ENCODE data around the gene MCRS1.
A peak's percentile ranks its signal among the peaks of the same experiment; 100 is the strongest.
"Not testable (repeated sequence)": the region's sequence is repeated elsewhere in the genome, so short reads cannot be mapped to it uniquely, and the experiment has no call there.

Gene MCRS1

GRCh38 chr12:49541140-49541861, 26.6 kb downstream of the MCRS1 start:
- DNase-seq (ENCODE audit: low read depth): no peak

DNA sequence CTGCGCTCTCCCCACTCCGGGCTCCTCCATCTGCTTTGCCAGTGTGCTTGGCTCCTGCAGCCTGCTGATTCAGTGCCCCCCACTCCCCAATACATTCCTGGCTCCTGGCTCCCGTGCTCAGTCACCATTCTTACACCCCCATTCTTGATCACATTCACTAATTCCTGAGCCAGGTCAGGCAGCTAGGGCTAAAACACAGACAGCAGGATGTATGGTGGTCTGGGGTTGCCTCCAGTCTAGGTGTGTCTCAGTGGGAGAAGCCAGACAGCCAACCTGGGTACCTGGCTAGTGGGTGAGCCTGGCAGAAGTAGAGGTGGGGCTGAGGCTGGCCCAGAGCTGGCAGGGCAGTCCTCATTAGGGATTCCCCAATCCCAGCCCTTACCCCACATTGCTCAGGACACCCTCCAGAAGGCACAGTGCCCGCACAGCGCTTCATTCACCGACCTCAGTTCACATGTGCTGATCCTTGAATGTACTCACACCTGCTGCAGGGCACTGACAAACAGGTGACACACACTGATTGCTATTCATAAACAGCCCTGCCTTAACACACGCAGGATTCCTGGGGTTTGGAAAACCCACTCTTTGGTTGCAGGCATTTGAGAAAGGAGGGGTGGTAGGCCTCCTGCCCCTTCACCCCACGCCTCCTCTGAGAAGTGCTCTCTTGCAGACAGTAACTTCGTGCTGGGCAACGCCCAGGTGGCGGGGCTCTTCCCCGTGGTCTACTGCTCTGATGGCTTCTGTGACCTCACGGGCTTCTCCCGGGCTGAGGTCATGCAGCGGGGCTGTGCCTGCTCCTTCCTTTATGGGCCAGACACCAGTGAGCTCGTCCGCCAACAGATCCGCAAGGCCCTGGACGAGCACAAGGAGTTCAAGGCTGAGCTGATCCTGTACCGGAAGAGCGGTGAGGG, 27.5 kb downstream of the MCRS1 start:
- no peak for DNase-seq (ENCODE audit: low read depth)

- DNase-seq (ENCODE audit: low read depth): no peak
Observed at GRCh38 chr12:49539406-49540228, 28.3 kb downstream of the MCRS1 start.

DNA sequence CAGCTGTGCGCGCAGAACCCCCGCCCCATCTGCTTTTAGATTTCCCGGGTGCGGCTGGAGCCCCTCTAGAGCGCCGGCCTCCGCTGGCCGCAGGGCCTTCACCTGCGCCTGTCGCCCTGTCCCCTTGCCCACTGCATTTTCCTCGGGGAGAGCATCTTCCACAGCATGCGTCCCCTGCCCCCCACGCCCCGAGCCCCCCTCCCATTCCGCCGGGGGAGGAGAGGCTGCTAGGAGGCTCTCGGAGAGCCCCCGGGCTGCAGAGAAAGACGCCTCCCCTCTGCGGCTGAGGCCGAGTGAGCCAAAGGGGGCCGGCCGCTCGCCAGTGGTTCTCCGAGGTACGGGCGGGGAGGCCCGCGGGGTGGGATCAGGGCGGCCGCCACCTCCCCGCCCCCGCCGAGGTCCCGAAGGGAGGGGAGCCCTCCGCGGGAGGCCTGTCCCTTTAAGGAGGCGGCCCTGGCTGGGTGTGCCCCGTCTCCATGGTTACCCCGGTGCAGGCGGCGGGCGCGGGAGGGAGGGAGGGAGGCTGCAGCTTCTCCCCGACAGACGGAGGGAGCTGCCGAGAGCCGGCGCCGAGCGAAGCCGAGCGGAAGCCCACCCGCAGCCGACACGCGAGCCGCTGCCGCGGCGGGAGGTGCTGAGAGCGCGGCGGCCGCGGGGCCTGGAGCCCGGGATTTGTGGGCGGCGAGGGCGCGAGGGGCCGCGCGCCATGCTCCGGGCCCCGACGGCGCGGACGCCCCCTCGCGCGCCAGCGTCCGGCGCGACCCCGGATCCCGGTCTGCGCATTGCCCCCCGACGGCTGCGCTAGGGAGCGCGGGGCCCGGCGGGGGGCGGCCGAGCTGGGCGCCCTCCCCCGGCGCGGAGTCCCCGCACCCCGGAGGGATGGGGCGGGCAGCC, 29.2 kb downstream of the MCRS1 start, which contains the start of gene KCNH3:
KCNH3 (plus strand) TSS at position 521 of the 894 bp plus-strand sequence. CDS start 387 bp downstream, outside the sequence.
- DNase-seq (ENCODE audit: low read depth): peak; percentile 78

GRCh38 chr12:49537752-49538509, 30.0 kb downstream of the MCRS1 start:
- DNase-seq (ENCODE audit: low read depth): no peak

DNA sequence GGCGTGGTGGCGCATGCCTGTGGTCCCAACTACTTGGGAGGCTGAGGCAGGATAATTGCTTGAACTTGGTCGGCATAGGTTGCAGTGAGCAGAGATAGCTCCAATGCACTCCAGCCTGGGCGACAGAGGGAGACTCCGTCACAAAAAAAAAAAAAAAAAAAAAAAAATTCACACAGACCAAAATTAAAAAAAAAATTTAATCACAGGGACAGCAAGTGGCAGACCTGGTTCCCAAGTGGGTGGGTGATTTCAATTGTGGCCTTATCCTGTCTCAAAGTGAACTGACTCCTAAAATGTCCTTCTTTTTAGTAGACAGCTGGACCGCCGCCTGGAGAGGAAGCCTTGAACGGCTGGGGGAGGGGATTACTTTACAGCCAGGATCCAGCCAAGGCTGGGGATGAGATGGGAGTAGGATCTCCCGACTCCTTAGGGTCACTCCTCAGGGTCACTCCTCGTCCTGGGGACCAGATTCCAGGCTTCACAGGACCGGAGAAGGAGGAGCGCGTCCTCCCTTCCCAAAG, 30.7 kb downstream of the MCRS1 start:
- no peak for DNase-seq (ENCODE audit: low read depth)

- DNase-seq (ENCODE audit: low read depth): no peak
Observed at GRCh38 chr12:49536526-49537071, 31.3 kb downstream of the MCRS1 start.

DNA sequence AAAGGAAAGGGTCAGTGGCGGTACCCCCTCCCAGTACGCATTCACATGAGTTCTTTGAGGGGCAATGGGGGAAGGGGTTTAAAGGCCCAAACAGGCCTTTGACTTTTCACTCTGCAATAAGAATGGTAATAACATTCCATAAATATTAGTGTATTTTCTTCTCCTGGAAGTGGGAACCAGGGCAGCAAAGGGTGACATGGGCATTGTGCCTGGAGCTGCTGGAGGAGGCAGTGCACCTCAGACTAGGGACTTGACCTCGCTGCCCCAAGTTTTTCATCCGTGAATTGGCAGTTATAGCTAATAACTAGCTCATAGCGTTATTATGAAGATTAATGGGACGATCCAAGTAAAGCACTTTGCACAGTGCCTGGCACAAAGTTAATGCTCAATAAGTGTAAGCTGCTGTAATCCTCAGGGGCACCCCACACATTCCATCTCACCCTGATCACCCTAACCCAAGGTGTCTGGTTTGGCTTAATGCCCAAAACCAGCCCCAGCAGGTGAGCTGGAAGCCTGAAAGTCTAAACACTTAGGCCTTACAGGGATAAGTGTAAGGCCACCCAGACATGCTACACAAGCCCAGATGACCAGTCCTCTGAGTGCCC, 31.9 kb downstream of the MCRS1 start:
- DNase-seq (ENCODE audit: low read depth): peak; percentile 38

DNA sequence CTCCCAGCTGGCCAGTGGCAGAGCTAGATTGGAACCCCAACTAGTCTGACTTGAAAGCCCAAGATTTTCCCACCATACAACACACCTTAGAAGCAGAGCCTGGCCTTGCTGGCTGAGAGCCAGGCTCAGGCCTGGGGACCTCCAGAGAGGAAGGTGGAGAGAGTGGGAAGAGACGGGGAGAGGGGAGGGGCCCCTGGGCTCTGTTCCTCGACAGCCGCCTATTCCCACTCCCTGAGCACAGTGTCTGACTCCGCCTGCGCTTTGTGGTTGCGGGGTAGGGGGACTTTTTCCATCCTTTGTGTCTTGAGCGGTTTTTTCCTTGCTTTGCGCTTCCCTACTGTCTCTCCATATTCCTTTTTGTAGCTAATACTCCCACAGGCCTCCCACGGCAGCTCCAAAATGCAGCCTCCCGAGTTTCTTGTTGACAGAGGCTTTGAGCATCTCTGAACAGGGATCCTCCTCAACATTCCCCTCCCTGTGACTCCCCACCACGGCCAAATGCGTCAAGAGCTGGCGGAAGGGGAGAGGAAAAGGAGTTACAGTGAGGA, 33.1 kb downstream of the MCRS1 start:
- DNase-seq (ENCODE audit: low read depth): no peak

DNA sequence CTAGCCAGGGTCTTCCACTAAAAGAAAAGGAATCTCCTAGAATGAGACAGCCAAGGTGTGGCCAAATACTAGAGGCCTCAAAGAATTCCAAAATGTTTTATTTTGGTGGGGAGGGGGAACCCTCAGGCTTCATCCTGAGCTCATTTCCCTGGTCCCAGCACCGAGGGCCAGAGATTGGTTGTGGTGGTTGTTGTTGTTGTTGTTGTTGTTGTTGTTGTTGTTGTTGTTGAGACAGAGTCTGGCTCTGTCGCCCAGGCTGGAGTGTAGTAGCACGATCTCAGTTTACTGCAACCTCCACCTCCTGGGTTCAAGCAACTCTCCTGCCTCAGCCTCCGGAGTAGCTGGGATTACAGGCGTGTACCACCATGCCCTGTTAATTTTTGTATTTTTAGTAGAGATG, 33.8 kb downstream of the MCRS1 start:
- DNase-seq (ENCODE audit: low read depth): not testable (repeated sequence)

- no peak for DNase-seq (ENCODE audit: low read depth)
Observed at GRCh38 chr12:49533331-49533730, 34.6 kb downstream of the MCRS1 start.

- no peak for DNase-seq (ENCODE audit: low read depth)
Observed at GRCh38 chr12:49531745-49532144, 36.2 kb downstream of the MCRS1 start.

DNA sequence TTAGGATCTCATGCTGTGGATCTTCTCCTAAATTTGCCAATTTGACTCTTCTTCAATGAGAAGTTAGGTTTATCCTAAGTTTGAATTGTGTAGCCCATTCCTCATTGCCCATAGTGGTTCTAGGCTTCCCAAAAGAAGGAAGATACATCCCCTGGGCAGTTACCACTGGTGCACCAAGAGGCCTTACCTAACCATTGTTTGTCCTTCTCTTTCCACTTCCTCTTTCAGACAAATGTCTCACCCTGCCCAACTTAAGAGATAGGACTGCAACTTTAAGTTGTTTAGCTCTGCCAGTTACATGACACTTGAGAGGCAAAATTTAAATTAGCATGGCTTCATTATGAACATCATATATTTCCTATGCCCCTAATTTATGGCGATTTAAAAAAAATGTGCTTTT, 38.5 kb downstream of the MCRS1 start:
- no peak for DNase-seq (ENCODE audit: low read depth)

GRCh38 chr12:49527361-49528130, 40.4 kb downstream of the MCRS1 start:
- DNase-seq (ENCODE audit: low read depth): no peak

GRCh38 chr12:49525942-49526341, 42.0 kb downstream of the MCRS1 start:
- DNase-seq (ENCODE audit: low read depth): no peak

DNA sequence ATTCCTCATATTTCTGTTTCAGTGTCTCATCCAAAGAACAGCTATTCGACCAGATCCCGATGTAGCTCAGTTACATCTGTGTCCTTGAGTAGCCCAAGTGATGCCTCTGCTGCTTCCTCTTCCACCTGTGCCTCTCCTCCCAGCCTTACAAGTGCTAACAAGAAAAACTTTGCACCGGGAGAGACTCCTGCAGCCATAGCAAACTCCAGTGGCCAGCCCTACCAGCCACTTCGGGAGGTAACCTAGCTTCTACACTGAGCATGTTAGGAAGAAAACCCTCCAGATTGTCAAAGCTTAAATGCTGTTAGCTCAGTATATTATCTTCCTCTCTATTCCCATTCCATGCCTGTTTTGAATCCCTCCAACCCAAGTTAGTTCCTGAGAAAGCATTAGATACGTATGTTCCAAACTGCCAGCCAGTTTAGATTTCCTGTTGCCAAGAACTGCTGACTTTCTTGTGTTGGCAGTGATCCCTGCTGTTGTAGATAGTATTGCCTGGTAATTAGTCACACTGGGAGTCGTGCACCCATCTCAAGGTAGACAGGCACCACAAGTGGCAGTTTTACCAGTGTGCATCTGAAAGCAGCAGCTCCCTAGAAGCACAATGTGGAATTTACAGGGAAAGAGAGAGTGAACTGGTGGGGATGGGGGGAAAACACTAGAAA, 43.1 kb downstream of the MCRS1 start:
- DNase-seq (ENCODE audit: low read depth): no peak

GRCh38 chr12:49521389-49521788, 46.6 kb downstream of the MCRS1 start:
- DNase-seq (ENCODE audit: low read depth): no peak

- no peak for DNase-seq (ENCODE audit: low read depth)
Observed at GRCh38 chr12:49519574-49519936, 48.4 kb downstream of the MCRS1 start.

Data from EH (cell line).